ENCODE results near the gene FOXD2.
"Not testable (repeated sequence)": the region's sequence is repeated elsewhere in the genome, so short reads cannot be mapped to it uniquely, and the experiment has no call there.

Gene FOXD2

GRCh38 chr1:47440599-47441081, 2.8 kb downstream of the FOXD2 start:
- no peak for DNase-seq

GRCh38 chr1:47441450-47442106, 3.7 kb downstream of the FOXD2 start:
- DNase-seq = no peak

- DNase-seq = no peak
Observed at GRCh38 chr1:47442202-47442601, 4.4 kb downstream of the FOXD2 start.

DNA sequence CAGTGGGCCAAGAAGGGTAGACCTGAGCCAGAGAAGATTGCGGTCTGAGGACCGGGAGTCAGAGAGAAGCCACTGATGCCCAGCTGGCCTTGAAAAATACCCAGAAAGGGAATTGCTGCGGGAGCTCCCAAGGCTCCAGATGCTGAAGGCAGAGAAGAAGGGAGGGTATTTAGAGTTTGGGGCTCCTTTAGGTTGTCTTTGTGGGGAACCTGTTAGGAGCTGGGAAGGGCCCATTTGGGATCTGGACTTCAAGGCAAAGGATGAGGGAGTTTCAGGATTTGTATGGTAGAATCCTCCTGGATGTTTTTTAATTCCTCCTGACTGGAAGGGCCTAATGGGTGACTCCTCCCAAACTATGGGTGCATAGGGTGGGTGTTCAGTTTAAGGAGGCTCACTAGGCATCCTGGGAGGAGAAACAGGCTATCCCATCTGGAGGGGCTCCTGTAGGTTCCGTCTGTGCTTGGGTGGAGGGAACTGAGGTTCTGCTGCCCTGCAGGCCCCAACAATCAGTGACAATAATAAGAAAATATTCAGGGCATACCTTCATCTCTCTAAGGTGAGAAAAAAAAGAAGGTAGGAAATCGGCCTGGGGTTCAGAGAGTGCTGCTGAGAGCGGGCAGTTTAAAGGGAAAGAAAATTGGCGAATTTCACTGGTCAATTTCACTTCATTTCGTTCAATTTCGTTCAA, 5.1 kb downstream of the FOXD2 start:
- DNase-seq = no peak

DNA sequence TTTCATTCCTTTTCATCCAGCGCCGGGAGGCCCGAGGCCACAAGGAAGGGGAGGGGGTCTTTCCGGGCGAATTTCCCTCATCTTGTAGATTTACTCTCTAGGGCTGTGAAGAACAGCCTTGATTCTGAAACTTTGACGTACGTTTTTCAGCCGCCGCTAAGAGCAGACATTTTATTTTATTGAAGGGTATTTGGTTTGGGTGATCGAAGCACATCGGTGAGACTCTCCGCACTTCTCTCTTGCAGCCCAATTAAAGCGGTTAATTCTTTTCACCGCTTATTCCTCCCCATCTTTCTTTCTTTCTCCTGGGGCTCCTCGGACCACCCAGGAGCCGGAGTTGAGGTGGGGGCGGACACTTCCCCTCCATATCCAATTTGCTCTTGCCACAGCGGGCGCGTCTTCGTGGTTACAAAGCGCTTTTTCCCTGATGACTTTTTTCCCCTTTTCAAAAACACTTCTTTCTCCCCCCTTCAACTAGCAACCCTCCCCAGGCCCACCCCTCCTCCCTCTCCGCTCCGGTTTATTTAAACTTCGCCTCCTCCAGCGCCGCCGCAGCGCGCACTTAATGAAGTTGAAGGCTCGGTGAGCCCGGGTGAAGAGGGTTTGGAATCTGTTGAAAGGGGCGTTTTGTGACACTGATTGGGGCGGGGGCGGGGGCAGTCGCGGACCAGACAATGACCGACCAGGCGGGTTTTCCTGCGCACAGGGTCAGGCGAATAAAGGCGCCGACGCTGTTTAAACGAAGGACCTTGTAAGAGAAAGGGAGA, 5.9 kb downstream of the FOXD2 start:
- no peak for DNase-seq

DNA sequence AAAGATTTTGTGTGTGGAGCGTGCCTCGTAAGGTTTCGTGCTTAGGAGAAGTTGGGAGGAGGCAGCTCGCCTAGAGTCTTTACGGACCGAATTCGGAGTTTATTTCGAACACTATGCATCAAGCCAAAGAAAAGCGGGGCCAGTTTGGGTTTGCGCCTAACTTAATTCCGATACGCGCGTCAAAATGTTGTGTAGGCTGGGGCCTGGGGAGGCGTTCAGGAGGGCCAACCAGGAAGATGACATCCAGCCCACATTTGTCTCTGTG, 6.4 kb downstream of the FOXD2 start:
- DNase-seq = no peak

DNA sequence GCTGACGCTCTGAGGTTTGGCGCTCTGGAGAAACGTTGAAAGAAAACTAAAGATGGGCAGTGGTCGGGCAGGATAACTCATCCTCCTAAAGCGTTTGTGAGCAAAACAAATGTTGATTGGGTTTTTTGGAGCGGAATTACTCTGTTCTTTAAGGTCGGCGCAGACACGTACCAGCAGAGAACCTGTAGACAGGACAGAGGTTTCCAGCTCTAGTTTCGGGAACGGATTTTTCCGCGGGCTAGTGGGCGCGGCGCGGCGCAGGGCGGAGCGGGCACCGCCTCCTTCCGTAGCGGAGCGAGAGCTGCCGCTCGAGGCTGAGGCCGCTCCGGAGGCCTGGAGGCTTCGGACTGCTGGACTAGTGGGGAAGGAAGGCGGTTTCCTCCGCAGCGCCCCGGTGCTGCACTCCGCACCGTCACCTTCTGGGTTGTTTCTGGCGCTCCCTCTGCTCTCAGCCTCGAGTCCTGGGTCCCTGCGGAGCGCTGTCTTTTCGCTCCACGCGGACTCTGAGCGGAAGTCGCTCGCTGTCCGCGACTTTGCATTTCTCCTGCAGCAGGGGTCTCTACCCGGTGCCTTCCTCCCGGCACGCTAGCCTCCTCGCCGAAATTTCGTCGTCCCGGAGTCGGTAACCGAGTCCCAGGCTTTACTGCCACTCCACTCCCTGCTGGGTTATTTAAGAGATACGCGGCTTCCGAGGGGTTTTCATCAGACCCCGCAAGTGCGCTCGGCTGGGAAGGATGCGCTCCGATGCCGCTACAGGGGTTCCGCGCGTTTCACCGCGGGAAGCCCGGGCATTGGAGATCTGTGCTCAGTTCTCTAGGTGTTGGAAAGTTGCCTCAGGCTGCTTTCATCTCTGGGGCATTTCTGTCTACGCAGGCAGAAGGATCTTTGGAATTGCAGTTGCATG, 7.0 kb downstream of the FOXD2 start:
- no peak for DNase-seq

DNA sequence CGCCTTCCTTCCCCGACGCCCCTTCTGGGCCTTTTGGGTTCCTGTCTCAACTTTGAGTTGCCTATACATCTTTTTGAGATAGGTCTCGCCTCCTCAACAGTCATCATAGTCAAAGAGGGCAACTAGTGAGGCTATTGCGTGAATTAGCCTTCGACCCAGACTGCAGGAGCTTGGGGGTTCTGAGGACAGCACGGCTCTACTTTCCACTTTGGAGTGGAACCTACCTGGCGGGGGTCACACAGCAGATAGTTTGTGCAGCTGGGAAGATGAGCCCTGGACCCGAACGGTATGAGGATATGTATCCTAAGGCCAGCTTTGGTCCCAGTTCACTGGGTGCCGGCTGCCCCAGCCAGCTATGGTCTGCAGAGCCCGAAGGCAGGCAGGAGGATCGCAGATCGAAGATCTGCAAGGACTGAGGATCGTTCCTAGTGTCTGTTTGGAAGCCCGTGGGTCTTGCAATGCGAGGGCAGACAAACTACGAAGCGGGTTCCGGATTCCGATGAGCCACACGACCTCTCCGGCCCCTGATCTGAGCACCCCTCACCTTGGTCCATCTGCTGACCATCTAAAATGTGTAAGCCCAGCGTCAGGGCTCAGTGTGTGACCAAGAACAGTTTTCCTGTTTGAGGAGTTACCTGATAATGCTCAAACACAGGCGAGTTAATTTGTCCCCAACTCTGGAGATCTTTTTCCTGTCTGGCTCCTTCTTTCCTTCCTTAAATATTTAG, 8.1 kb downstream of the FOXD2 start:
- no peak for DNase-seq

GRCh38 chr1:47448462-47449222, 10.8 kb downstream of the FOXD2 start:
- DNase-seq = no peak

GRCh38 chr1:47449822-47450552, 12.1 kb downstream of the FOXD2 start:
- DNase-seq = no peak

DNA sequence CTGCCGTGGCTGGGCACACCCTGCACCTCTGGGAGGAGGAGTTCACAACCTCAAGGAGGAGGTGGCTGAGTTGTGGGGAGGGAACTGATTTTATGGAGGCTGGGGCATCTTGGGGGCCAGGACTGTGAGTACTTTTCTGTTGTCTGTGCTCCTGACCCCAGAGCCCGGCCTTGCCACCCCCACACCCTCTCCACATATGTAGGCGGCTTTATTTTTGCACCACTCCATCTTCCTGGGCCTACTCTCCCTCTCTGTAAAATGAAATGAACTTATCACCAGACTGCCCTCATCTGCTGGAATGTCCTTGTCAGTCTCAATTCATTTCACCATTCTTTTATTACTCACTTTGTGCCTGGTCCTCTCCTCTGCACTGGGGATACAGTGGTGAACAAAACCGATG, 12.8 kb downstream of the FOXD2 start:
- no peak for DNase-seq

DNA sequence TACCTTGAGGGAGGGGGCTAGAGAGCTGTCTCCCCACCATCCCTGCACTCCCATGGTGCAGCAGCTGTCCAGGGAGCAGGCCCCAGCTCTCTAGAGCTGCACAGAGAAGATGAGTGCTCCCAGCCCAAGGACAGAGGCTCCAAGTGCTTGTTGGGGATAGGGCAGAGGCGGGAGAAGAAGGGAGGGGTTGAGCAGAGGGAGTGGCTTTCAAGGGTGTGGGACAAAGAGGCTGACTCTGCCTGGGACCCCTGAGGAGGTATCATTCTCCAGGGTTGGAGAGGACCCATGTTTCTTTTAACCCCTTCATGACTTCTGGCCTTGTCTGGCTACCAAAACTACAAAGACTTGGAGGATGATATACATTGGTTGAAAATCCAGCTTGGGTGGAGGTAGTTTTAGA, 14.6 kb downstream of the FOXD2 start:
- DNase-seq = no peak

DNA sequence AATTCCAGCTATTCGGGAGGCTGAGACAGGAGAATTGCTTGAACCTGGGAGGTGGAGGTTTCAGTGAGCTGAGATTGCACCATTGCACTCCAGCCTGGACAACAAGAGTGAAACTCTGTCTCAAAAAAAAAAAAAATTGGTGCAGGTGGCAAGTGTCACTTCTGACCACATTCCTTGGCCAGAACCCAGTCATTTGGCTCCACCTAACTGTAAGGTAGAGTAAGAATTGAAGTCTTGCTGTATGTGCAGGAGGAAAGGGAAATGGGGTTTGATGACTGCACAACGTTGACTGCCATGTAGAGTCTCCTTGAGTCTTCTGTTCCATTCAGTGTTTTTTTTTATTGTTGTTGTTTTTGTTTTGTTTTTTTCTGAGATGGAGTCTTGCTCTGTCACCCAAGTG, 16.1 kb downstream of the FOXD2 start:
- not testable (repeated sequence) for DNase-seq

GRCh38 chr1:47456250-47456649, 18.4 kb downstream of the FOXD2 start:
- no peak for DNase-seq

DNA sequence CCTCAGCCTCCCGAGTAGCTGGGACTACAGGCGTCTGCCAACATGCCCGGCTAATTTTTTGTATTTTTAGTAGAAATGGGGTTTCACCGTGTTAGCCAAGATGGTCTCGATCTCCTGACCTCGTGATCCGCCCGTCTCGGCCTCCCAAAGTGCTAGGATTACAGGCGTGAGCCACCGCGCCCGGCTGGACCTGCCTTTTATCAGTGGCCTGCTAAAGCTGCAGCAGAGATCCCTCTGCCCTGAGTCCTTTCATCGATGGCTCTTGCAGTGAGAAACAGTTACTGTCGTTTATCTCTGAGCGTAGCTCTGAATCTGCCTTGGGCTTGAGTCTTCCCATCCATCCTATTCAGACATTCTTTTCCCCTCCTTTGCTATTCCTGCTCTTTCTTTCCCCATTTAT, 19.7 kb downstream of the FOXD2 start:
- not testable (repeated sequence) for DNase-seq

GRCh38 chr1:47459253-47459788, 21.5 kb downstream of the FOXD2 start:
- no peak for DNase-seq

DNA sequence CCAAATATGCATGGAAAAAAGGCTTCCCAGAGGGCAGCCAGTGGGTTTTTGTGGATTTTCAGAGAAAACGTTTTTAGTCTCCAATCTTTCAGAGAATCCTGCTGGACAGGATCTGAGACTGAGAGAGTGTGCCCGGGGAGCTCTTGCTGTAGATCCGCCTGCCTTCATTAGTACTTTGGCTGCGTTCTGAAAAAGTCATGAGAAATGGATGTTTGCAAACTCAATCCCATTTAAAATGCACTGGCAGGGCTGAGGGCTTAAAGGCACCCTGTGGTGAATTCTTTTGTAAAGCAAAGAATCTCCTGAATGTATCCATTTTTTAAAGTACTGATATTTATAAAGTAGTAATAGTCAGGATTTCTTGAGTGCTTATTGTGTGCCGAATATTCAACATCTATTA, 22.2 kb downstream of the FOXD2 start:
- no peak for DNase-seq

GRCh38 chr1:47460456-47460855, 22.6 kb downstream of the FOXD2 start:
- DNase-seq = no peak

- no peak for DNase-seq
Observed at GRCh38 chr1:47465605-47466004, 27.8 kb downstream of the FOXD2 start.

DNA sequence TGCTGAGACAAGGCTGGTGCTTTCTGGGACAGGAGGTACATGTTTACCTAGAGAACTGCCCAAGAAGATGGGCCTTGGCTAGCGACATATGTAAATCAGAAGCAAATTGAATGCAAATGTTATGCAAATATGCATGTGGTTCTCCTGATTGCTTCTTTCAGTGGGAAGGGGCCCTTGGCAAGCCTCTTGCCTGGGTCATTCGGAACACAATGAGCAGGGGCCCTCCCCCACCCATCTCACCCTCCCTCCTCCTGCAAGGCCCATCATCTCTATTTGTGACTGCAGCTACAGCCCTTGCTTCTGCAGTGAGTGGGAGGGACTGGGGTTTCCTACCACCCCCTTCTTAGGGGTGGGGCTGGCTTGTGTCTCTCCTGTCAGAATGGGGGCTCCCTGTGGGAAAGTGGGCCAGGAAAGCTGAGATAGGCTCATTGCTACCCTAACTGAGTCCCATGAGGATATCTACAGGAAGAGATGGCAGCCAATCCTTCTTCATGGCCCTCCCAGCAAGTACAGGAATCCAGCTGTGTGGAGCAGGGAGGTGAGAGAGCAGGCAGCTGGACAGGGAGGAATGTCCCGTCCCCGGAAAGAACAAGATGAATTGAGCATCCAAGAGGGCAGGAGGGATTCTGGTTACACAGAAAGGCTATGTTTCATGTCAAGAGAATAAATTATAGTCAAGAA, 31.0 kb downstream of the FOXD2 start:
- no peak for DNase-seq

All from NCI-H1436 treated with DMSO at 0.1 percent for 48 hours (cell line).